Trophoblast cell (in vitro differentiated cells and primary cell): Measurements from ENCODE around the gene AQP7.

ENCODE experiments used
- DNase-seq, 2 donors: peaks; one replicate each; pipeline ENCODE4 v3.0.0-alpha.2; 2016
- H2AFZ ChIP-seq: 2 replicates; pipeline ENCODE4 v1.6.1; 2013; ENCODE audit warnings: low read length, moderate library complexity, mild to moderate bottlenecking; ENCODE audit not compliant: insufficient read depth, poor library complexity
- H2AK5ac ChIP-seq: 2 replicates; pipeline ENCODE4 v1.6.1; 2013; ENCODE audit warnings: mild to moderate bottlenecking, low read length
- H2BK120ac ChIP-seq: 2 replicates; pipeline ENCODE4 v1.6.1; 2013; ENCODE audit warnings: low read length, mild to moderate bottlenecking, moderate library complexity; ENCODE audit not compliant: insufficient read depth, poor library complexity
- H2BK12ac ChIP-seq: 2 replicates; pipeline ENCODE4 v1.6.1; 2013; ENCODE audit warnings: mild to moderate bottlenecking, low read length, moderate library complexity
- H2BK5ac ChIP-seq: 2 replicates; pipeline ENCODE4 v1.6.1; 2013; ENCODE audit warnings: low read length, low read depth, moderate library complexity, mild to moderate bottlenecking; ENCODE audit not compliant: poor library complexity
- H3K14ac ChIP-seq: 2 replicates; pipeline ENCODE4 v1.6.1; 2013; ENCODE audit warnings: mild to moderate bottlenecking, low read length
- H3K18ac ChIP-seq: 2 replicates; pipeline ENCODE4 v1.6.1; 2013; ENCODE audit warnings: mild to moderate bottlenecking, low read length
- H3K23ac ChIP-seq: 2 replicates; pipeline ENCODE4 v1.6.1; 2013; ENCODE audit warnings: low read length
- H3K27ac ChIP-seq: 2 replicates; pipeline ENCODE4 v1.5.1; 2013; ENCODE audit warnings: low read depth, mild to moderate bottlenecking, inconsistent platforms, low read length, moderate library complexity
- H3K27me3 ChIP-seq: 2 replicates; pipeline ENCODE4 v1.6.1; 2013; ENCODE audit warnings: inconsistent platforms, mild to moderate bottlenecking, low read length, moderate library complexity; ENCODE audit not compliant: insufficient read depth
- H3K36me3 ChIP-seq, 2 experiments: 1 replicate in 1 of 2; 2 replicates in 1 of 2; pipeline ENCODE4 v1.6.1; 2013; ENCODE audit warnings: low read length in 2 of 2, mild to moderate bottlenecking in 2 of 2, moderate library complexity in 1 of 2; ENCODE audit not compliant: insufficient read depth in 2 of 2, control insufficient read depth in 1 of 2
- H3K4ac ChIP-seq: 2 replicates; pipeline ENCODE4 v1.6.1; 2013; ENCODE audit warnings: low read depth, mild to moderate bottlenecking, low read length, moderate library complexity
- H3K4me1 ChIP-seq, 2 experiments: 1 replicate in 1 of 2; 2 replicates in 1 of 2; pipeline ENCODE4 v1.6.1; 2013; ENCODE audit warnings: low read length in 2 of 2, mild to moderate bottlenecking in 2 of 2, moderate library complexity in 1 of 2; ENCODE audit not compliant: insufficient read depth in 2 of 2, control insufficient read depth in 1 of 2
- H3K4me2 ChIP-seq: 2 replicates; pipeline ENCODE4 v1.6.1; 2013; ENCODE audit warnings: inconsistent platforms, mild to moderate bottlenecking, low read length, moderate library complexity
- H3K4me3 ChIP-seq: 2 replicates; pipeline ENCODE4 v1.5.1; 2013; ENCODE audit warnings: mild to moderate bottlenecking, low read depth, low read length, inconsistent platforms
- H3K79me1 ChIP-seq: one replicate; pipeline ENCODE4 v1.6.1; 2013; ENCODE audit warnings: low read length
- H3K79me2 ChIP-seq: 2 replicates; pipeline ENCODE4 v1.6.1; 2013; ENCODE audit warnings: low read length, mild to moderate bottlenecking; ENCODE audit not compliant: control insufficient read depth, insufficient read depth, poor library complexity
- H3K9ac ChIP-seq: 2 replicates; pipeline ENCODE4 v1.6.1; 2013; ENCODE audit warnings: mild to moderate bottlenecking, low read length
- H3K9me3 ChIP-seq: 2 replicates; pipeline ENCODE4 v1.6.1; 2013; ENCODE audit warnings: low read depth, mild to moderate bottlenecking, control low read depth, inconsistent platforms, low read length; ENCODE audit not compliant: insufficient read depth
- H4K12ac ChIP-seq: 2 replicates; pipeline ENCODE4 v1.6.1; 2013; ENCODE audit warnings: low read depth, mild to moderate bottlenecking, low read length, moderate library complexity
- H4K8ac ChIP-seq: 2 replicates; pipeline ENCODE4 v1.6.1; 2013; ENCODE audit warnings: low read depth, mild to moderate bottlenecking, low read length, moderate library complexity
- H4K91ac ChIP-seq: one replicate; pipeline ENCODE4 v1.6.1; 2013; ENCODE audit warnings: low read depth, mild to moderate bottlenecking, low read length, moderate library complexity
- WGBS: extraction: QIAGEN DNeasy Blood & Tissue Kit; methylation state at CpG from one replicate; pipeline ENCODE4 v1.1.7; 2013; ENCODE audit warnings: missing lambda C conversion rate; ENCODE audit not compliant: insufficient read length, insufficient coverage; ENCODE audit errors: extremely low coverage; 5-methylcytosine and 5-hydroxymethylcytosine counted together

AQP7 gene

GRCh38 chr9:33436445-33436844 is 34.1 kb upstream of the AQP7 start:
- H4K91ac ChIP-seq, result no peak overlapping the region
- H3K14ac ChIP-seq, result no peak overlapping the region
- H2BK5ac ChIP-seq, result no peak overlapping the region
- peak overlapping the region; percentile 5 for H2BK12ac ChIP-seq
- peak overlapping the region; percentile 8 for H2AFZ ChIP-seq
- H3K79me2 ChIP-seq, result no peaks in the 10 kb centered on the region
- peaks cover 16% of the 10 kb centered on the region in 2 experiments for H3K4me1 ChIP-seq
- no peak overlapping the region for H3K4me3 ChIP-seq
- H3K9ac ChIP-seq, result no peak overlapping the region
- H3K4me2 ChIP-seq, result no peak overlapping the region
- H4K12ac ChIP-seq, result no peak overlapping the region
- no peaks in the 10 kb centered on the region for H3K27me3 ChIP-seq
- no peak overlapping the region for H3K27ac ChIP-seq
- WGBS, result no CpG with 5 or more reads among the region's 8 CpGs
- H3K4ac ChIP-seq, result no peak overlapping the region
- no peak overlapping the region for H4K8ac ChIP-seq
- H3K36me3 ChIP-seq, result no peaks in the 10 kb centered on the region
- H2AK5ac ChIP-seq, result peak overlapping the region; percentile 17
- no peak overlapping the region for H3K23ac ChIP-seq
- H3K79me1 ChIP-seq, result no peaks in the 10 kb centered on the region
- no peaks in the 10 kb centered on the region for H3K9me3 ChIP-seq
- H2BK120ac ChIP-seq, result no peak overlapping the region
- peak in 1 of 2 donors; percentile 8 for DNase-seq
- peak overlapping the region; percentile 42 for H3K18ac ChIP-seq

DNA sequence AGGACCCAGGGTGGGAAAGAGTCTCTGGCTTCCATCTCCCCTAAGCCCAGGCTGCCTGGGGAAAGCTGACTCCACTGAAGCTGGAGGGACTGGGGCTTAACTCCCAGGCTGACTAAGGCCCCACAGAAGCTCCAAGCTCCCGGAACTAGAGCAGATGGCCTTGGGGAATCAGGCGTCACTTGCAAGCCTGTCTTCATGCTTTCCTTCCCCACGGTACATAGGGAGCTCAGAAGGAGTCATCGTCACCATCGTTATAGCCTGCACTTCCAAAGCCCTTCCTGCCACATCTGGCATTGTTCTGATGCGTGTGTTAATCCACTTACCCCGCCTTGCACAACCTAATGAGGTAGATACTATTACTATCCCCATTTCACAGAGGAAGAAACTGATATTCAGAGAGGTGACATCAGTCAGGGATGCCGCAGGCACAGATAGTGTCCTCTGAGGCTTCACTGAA is 33.5 kb upstream of the AQP7 start:
- Histone ChIP-seq H3K4ac (no peak overlapping the region), H3K9ac (no peak overlapping the region), H4K8ac (no peak overlapping the region), H3K79me1 (no peaks in the 10 kb centered on the region), H2AFZ (no peak overlapping the region), H3K79me2 (no peaks in the 10 kb centered on the region), H4K12ac (no peak overlapping the region), H2BK12ac (peak overlapping the region; percentile 23), H3K4me2 (no peak overlapping the region), H3K9me3 (no peaks in the 10 kb centered on the region), H3K27ac (no peak overlapping the region), H2AK5ac (no peak overlapping the region), H2BK120ac (no peak overlapping the region), H3K23ac (no peak overlapping the region), H3K4me3 (no peak overlapping the region), H2BK5ac (no peak overlapping the region), H3K14ac (no peak overlapping the region), H3K18ac (no peak overlapping the region), H3K4me1 (peaks cover 16% of the 10 kb centered on the region in 2 experiments), H3K36me3 (no peaks in the 10 kb centered on the region), H4K91ac (no peak overlapping the region), H3K27me3 (no peaks in the 10 kb centered on the region)
- peak in 1 of 2 donors; percentile 14 for DNase-seq
- WGBS, result no CpG with 5 or more reads among the region's 8 CpGs

GRCh38 chr9:33434317-33435105 is 32.1 kb upstream of the AQP7 start:
- no peak overlapping the region for H3K9ac ChIP-seq
- H2BK12ac ChIP-seq, result no peak overlapping the region
- no peak overlapping the region for H3K4me2 ChIP-seq
- H3K36me3 ChIP-seq, result no peaks in the 10 kb centered on the region
- H3K27me3 ChIP-seq, result no peaks in the 10 kb centered on the region
- peaks cover 16% of the 10 kb centered on the region in 2 experiments for H3K4me1 ChIP-seq
- no peak overlapping the region for H2AK5ac ChIP-seq
- H2BK120ac ChIP-seq, result no peak overlapping the region
- 100% methylated on average over 1 of the region's 16 CpGs for WGBS
- no peak overlapping the region for H3K27ac ChIP-seq
- no peak overlapping the region for H3K23ac ChIP-seq
- no peak overlapping the region for H2AFZ ChIP-seq
- no peak overlapping the region for H2BK5ac ChIP-seq
- no peaks in the 10 kb centered on the region for H3K79me1 ChIP-seq
- no peak overlapping the region for H4K91ac ChIP-seq
- no peak for DNase-seq
- no peaks in the 10 kb centered on the region for H3K9me3 ChIP-seq
- H3K18ac ChIP-seq, result no peak overlapping the region
- no peak overlapping the region for H3K4ac ChIP-seq
- H3K14ac ChIP-seq, result no peak overlapping the region
- no peak overlapping the region for H4K8ac ChIP-seq
- H3K4me3 ChIP-seq, result no peak overlapping the region
- no peaks in the 10 kb centered on the region for H3K79me2 ChIP-seq
- no peak overlapping the region for H4K12ac ChIP-seq

DNA sequence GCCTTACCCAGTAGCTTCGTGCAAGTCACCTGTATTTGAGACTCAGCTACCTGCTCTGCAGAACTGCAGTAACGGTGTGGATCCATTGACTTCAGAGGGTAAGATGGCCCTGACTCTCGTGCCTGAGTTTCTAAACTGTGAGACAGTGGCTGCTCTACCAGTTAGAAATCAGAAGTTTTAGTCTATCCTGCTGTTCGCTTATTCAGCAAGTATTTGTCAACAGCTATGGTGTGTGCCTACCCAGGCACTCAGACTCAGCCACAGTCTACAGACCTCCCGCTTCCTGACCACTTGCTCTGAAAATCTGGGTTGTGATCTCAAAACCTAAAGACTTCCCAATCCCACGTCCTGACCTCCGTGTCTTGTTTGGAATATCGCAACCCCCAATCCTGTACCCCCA is 31.5 kb upstream of the AQP7 start:
- no peak overlapping the region for H2BK120ac ChIP-seq
- no peaks in the 10 kb centered on the region for H3K79me1 ChIP-seq
- H3K4ac ChIP-seq, result no peak overlapping the region
- H2BK5ac ChIP-seq, result no peak overlapping the region
- H3K9ac ChIP-seq, result no peak overlapping the region
- no peaks in the 10 kb centered on the region for H3K27me3 ChIP-seq
- no peak overlapping the region for H3K4me3 ChIP-seq
- no peak overlapping the region for H3K27ac ChIP-seq
- no peaks in the 10 kb centered on the region for H3K9me3 ChIP-seq
- H3K36me3 ChIP-seq, result no peaks in the 10 kb centered on the region
- no peak overlapping the region for H4K12ac ChIP-seq
- H3K4me2 ChIP-seq, result no peak overlapping the region
- H3K4me1 ChIP-seq, result peaks cover 16% of the 10 kb centered on the region in 2 experiments
- no peak overlapping the region for H4K91ac ChIP-seq
- H3K79me2 ChIP-seq, result no peaks in the 10 kb centered on the region
- H3K18ac ChIP-seq, result no peak overlapping the region
- DNase-seq, result no peak
- WGBS, result no CpG with 5 or more reads among the region's 8 CpGs
- H3K23ac ChIP-seq, result no peak overlapping the region
- H2AFZ ChIP-seq, result no peak overlapping the region
- no peak overlapping the region for H2BK12ac ChIP-seq
- no peak overlapping the region for H2AK5ac ChIP-seq
- H3K14ac ChIP-seq, result no peak overlapping the region
- H4K8ac ChIP-seq, result no peak overlapping the region
